ENCODE data around the gene KIAA0930.

GRCh38 chr22:45192701-45193187 lies 48.0 kb downstream of the KIAA0930 start:
- no peak for TF ChIP-seq ZNF70 (CRISPR knock-in tag; IDR thresholded peaks at IDR 0.05)
- no peak for TF ChIP-seq ARNTL (CRISPR knock-in tag; IDR thresholded peaks at IDR 0.05; ENCODE audit: borderline replicate concordance, low read depth)
- no peak for TF ChIP-seq TCF4 (CRISPR knock-in tag; IDR thresholded peaks at IDR 0.05; ENCODE audit: borderline replicate concordance)
- TF ChIP-seq CSDC2 (CRISPR knock-in tag; IDR thresholded peaks at IDR 0.05), result no peak
- TF ChIP-seq, protein P1, sequence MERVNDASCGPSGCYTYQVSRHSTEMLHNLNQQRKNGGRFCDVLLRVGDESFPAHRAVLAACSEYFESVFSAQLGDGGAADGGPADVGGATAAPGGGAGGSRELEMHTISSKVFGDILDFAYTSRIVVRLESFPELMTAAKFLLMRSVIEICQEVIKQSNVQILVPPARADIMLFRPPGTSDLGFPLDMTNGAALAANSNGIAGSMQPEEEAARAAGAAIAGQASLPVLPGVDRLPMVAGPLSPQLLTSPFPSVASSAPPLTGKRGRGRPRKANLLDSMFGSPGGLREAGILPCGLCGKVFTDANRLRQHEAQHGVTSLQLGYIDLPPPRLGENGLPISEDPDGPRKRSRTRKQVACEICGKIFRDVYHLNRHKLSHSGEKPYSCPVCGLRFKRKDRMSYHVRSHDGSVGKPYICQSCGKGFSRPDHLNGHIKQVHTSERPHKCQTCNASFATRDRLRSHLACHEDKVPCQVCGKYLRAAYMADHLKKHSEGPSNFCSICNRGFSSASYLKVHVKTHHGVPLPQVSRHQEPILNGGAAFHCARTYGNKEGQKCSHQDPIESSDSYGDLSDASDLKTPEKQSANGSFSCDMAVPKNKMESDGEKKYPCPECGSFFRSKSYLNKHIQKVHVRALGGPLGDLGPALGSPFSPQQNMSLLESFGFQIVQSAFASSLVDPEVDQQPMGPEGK (CRISPR knock-in tag; IDR thresholded peaks at IDR 0.05; ENCODE audit: borderline replicate concordance), result no peak
- no peak for TF ChIP-seq ZFP3 (CRISPR knock-in tag; IDR thresholded peaks at IDR 0.05)
- TF ChIP-seq ESRRG (CRISPR knock-in tag; IDR thresholded peaks at IDR 0.05), result no peak

Data from SK-N-SH treated with all-trans-retinoic acid at 6 μM for 48 hours (cell line).